Suppressor macrophage (primary cell): Measurements from ENCODE around the gene GRIK5.

Source experiments
- DNase-seq, 4 experiments: peaks; one replicate each; pipeline ENCODE4 v3.0.0-alpha.2; 2020 to 2022

The GRIK5 gene

DNA sequence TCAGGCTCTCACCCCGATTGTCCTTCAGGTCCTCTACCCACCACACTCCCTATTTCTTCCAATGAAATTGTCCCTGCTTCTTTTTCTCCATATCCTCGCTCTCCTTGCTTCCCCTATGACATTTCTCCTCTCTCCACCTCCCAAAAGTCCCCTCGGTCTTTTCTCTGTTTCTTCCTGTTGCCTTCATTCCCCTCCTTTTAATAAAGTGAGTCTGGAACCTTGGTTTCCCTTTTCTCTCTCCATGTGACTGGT is 5.3 kb upstream of the GRIK5 start:
- DNase-seq, result no peak

GRCh38 chr19:42074513-42075363 is 4.7 kb upstream of the GRIK5 start:
- peak; percentile 44 to 71 (median 58) for DNase-seq

DNA sequence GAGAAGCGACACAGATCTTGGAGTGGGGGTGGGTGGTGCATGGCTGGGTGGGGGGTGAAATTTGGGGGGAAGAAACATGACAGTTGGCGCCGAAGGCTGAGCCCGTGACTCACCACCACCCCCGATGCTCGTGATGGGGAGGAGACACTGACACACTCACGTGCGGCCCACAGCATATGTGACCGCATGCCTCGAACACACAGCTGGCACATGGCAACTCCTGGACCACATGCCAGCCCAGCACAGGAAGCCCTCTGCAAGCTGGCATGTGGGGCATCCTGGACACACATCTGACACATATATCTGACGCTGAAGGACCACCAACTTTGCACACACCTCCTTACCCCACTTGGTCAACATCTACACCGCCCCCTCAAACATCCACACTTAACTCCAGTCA is 1.2 kb upstream of the GRIK5 start:
- DNase-seq, result no peak

GRCh38 chr19:42068756-42069571 is 1.0 kb downstream of the GRIK5 start:
- DNase-seq, result no peak

GRCh38 chr19:42068361-42068755 is 1.6 kb downstream of the GRIK5 start:
- no peak for DNase-seq

DNA sequence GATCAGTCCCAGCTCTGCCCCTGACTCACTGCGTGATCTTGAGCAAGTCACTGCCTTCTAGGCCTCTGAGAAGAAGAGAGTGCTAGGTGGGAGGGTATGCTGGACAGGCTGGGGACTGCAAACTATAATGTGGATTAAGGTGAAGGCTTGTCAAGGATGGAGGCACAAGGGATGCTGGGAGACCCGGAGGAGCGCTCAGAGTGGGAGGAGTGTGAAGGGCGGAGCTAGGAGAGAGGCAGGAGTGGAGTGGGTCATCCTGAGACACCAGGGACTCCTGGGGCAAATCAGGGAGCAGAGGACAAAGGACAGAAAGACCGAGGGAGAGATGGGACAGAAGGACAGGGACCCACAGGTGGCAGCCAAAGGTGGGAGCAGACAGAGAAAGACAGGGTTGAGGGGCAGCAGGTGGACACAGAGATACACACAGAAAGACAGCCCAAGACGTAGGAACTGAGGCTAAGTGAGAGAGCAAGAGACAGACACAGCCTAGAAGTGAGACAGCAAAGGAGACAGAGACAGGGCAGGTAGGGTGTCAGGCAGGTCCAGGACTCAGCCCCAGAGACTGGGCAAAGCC is 2.6 kb downstream of the GRIK5 start:
- no peak for DNase-seq

DNA sequence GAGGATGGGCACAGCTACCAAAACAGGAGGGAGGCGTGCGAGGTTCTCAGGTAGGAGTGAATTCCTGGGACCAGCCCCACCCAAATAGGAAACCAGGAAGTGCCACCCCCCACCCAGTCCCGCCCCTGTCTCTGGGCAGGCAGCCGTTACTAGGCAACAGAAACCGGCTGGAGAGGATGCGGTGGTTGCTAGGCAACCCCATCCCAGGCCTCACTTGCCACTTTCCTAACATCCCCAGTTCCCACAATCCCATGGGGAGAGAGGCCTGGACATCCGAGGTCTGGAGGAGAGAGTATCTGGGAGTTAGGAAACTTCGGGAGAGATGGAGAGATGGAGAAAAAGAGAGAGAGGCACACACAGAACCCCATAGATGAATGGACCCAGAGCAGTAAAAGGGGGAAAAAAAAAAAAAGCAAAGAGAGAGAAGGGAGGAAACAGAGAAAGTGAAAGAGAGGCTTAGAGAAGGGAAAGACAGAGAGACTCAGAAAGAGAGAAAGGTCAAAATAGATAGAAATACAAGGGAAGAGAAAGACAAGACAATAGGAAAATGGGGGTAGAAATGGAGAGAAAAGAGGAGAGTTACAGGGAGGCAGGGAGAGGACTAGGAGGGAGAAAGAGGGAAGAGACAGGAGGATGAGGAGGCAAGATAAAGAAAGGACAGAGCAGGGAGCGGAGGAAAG is 3.8 kb downstream of the GRIK5 start:
- no peak for DNase-seq

DNA sequence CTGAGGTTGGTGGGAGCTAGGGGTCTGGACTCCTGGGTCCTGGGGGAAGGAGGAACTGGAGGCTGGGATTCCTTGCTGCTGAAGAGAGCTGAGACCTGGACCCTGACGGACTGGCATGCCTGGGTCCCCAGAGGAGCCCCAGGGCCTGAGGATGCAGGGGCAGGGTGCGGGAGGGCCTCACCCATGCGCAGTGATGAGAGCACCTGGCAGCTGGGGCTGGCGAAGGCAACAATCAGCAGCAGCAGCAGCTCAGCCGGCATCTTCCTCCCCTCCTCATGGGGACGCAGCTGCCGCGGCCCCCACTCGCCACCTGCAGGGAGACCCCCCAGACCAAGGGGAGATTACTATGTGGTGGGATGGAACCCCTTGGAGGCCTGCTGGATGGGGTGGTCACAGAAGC is 4.5 kb downstream of the GRIK5 start:
- no peak for DNase-seq

GRCh38 chr19:42065051-42065450 is 5.0 kb downstream of the GRIK5 start:
- DNase-seq, result no peak

- no peak for DNase-seq
Observed at GRCh38 chr19:42064432-42064831, 5.6 kb downstream of the GRIK5 start.

DNA sequence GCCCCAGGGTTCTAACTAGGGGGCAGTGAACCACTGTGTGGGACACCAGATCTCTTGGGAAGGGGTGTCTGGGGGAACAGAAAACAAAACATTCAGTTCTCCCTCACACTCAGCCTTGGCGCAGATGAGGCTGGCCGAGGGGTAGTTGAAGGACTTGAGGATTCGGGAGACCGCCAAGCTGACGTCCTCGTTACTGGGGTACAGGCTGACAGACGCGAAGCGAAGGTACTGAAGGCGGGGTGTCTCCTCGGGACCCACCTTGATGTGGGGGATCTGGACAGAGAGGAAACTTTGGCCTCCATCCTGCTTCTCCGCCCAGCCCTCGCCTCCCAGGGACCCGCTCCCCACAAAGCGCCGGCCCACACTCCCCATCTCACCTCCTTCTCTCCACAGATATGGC is 7.6 kb downstream of the GRIK5 start:
- no peak for DNase-seq

- no peak for DNase-seq
Observed at GRCh38 chr19:42060117-42060516, 9.9 kb downstream of the GRIK5 start.

- no peak for DNase-seq
Observed at GRCh38 chr19:42059196-42059595, 10.8 kb downstream of the GRIK5 start.

- DNase-seq, result no peak
Observed at GRCh38 chr19:42057846-42058245, 12.2 kb downstream of the GRIK5 start.

GRCh38 chr19:42054205-42054604 is 15.8 kb downstream of the GRIK5 start:
- DNase-seq, result no peak

GRCh38 chr19:42053037-42053935 is 16.7 kb downstream of the GRIK5 start:
- DNase-seq, result no peak

- DNase-seq, result no peak
Observed at GRCh38 chr19:42052241-42052863, 17.7 kb downstream of the GRIK5 start.

GRCh38 chr19:42051166-42052115 is 18.6 kb downstream of the GRIK5 start:
- no peak for DNase-seq

GRCh38 chr19:42048992-42049391 is 21.0 kb downstream of the GRIK5 start:
- no peak for DNase-seq

GRCh38 chr19:42045575-42045974 is 24.4 kb downstream of the GRIK5 start:
- DNase-seq, result no peak
